IMR-90 (cell line): ENCODE measurements around the gene ZC2HC1B.

Source experiments
- CTCF ChIP-seq: conservative IDR thresholded peaks from 2 replicates; pipeline ENCODE4 v1.5.1; 2012; ENCODE audit warnings: mild to moderate bottlenecking, low read depth, low read length, improper control_type of control experiment
- POLR2A ChIP-seq: IDR thresholded peaks from 2 replicates; pipeline ENCODE4 v1.6.1; 2012; ENCODE audit warnings: mild to moderate bottlenecking, low read depth, low read length
- SMC3 ChIP-seq: fragments of 150-350 bp; IDR thresholded peaks from 2 replicates; pipeline ENCODE4 v1.6.1; 2016; ENCODE audit warnings: low read depth, mild to moderate bottlenecking, antibody characterized with exemption, low read length, moderate library complexity
- USF2 ChIP-seq: fragments of 150-350 bp; IDR thresholded peaks from 2 replicates; pipeline ENCODE4 v1.6.1; 2017; ENCODE audit warnings: mild to moderate bottlenecking, antibody characterized with exemption, low read length, low read depth

GRCh38 chr6:143885116-143885515, 20.8 kb downstream of the ZC2HC1B start:
- TF ChIP-seq SMC3 (no peak), USF2 (no peak), POLR2A (no peak), CTCF (no peak)
